LoVo (cell line): ENCODE data around the gene MEGF11.
"Not testable (repeated sequence)": the region's sequence is repeated elsewhere in the genome, so short reads cannot be mapped to it uniquely, and the experiment has no call there.

Source experiments
- DNase-seq: peaks from one replicate; pipeline ENCODE4 v3.0.0-alpha.2; 2016; ENCODE audit warnings: low spot score

Gene MEGF11

GRCh38 chr15:66001717-66002426, 251.7 kb downstream of the MEGF11 start:
- no peak for DNase-seq

- DNase-seq = no peak
Observed at GRCh38 chr15:66001042-66001441, 252.5 kb downstream of the MEGF11 start.

- DNase-seq = no peak
Observed at GRCh38 chr15:65998486-65998885, 255.1 kb downstream of the MEGF11 start.

GRCh38 chr15:65996901-65997300, 256.6 kb downstream of the MEGF11 start:
- DNase-seq = no peak

GRCh38 chr15:65994832-65995231, 258.7 kb downstream of the MEGF11 start:
- DNase-seq = no peak

- no peak for DNase-seq
Observed at GRCh38 chr15:65993762-65994161, 259.8 kb downstream of the MEGF11 start.

- no peak for DNase-seq
Observed at GRCh38 chr15:65993236-65993635, 260.3 kb downstream of the MEGF11 start.

- DNase-seq = no peak
Observed at GRCh38 chr15:65991721-65992483, 261.6 kb downstream of the MEGF11 start.

GRCh38 chr15:65990298-65990981, 263.1 kb downstream of the MEGF11 start:
- no peak for DNase-seq

GRCh38 chr15:65987100-65987499, 266.4 kb downstream of the MEGF11 start:
- DNase-seq = no peak

- no peak for DNase-seq
Observed at GRCh38 chr15:65986416-65986815, 267.1 kb downstream of the MEGF11 start.

GRCh38 chr15:65985387-65985786, 268.2 kb downstream of the MEGF11 start:
- no peak for DNase-seq

- DNase-seq = no peak
Observed at GRCh38 chr15:65982627-65983322, 270.8 kb downstream of the MEGF11 start.

GRCh38 chr15:65981837-65982626, 271.5 kb downstream of the MEGF11 start:
- DNase-seq = peak; percentile 77

- peak; percentile 74 for DNase-seq
Observed at GRCh38 chr15:65980824-65981456, 272.6 kb downstream of the MEGF11 start.

GRCh38 chr15:65979837-65980236, 273.7 kb downstream of the MEGF11 start:
- no peak for DNase-seq

- no peak for DNase-seq
Observed at GRCh38 chr15:65979316-65979715, 274.2 kb downstream of the MEGF11 start.

GRCh38 chr15:65978110-65978509, 275.4 kb downstream of the MEGF11 start:
- DNase-seq = no peak

- not testable (repeated sequence) for DNase-seq
Observed at GRCh38 chr15:65976196-65976595, 277.4 kb downstream of the MEGF11 start.

GRCh38 chr15:65971741-65971995, 281.9 kb downstream of the MEGF11 start:
- no peak for DNase-seq
